ENCODE measurements around the gene MIDN.

Gene MIDN

GRCh38 chr19:1251330-1252220, 3.2 kb downstream of the MIDN start (continued):
- TF ChIP-seq ZBTB44 (tag by site-specific recombination; IDR thresholded peaks at IDR 0.05) (no peak), ZNF670 (tag by site-specific recombination; IDR thresholded peaks at IDR 0.05; ENCODE audit: low read depth) (no peak), ZNF398 (tag by site-specific recombination; IDR thresholded peaks at IDR 0.05) (no peak), ZNF362 (tag by site-specific recombination; IDR thresholded peaks at IDR 0.05) (no peak), ZNF366 (tag by site-specific recombination; conservative IDR thresholded peaks at IDR 0.05) (peak; percentile 49; the same call in 1 of the 2 replicates), ZBTB7A (tag by site-specific recombination; IDR thresholded peaks at IDR 0.05; ENCODE audit: low read depth) (no peak; the same call in none of the 2 replicates), MZF1 (tag by site-specific recombination; IDR thresholded peaks at IDR 0.05; ENCODE audit: borderline replicate concordance) (no peak), ZNF341 (tag by site-specific recombination; IDR thresholded peaks at IDR 0.05; ENCODE audit: low read depth) (peak; percentile 97), ZNF221 (tag by site-specific recombination; IDR thresholded peaks at IDR 0.05; ENCODE audit: borderline replicate concordance) (no peak), KLF1 (tag by site-specific recombination; IDR thresholded peaks at IDR 0.05) (0 out of 2 replicates have a peak, but pooled peaks have one; percentile 27), ZNF777 (tag by site-specific recombination; IDR thresholded peaks at IDR 0.05; ENCODE audit: borderline replicate concordance) (no peak), ZNF140 (tag by site-specific recombination; IDR thresholded peaks at IDR 0.05) (no peak), ZNF148 (tag by site-specific recombination; IDR thresholded peaks at IDR 0.05; ENCODE audit: borderline replicate concordance) (no peak), KLF8 (tag by site-specific recombination; IDR thresholded peaks at IDR 0.05) (peak; percentile 45), ZNF791 (tag by site-specific recombination; IDR thresholded peaks at IDR 0.05) (no peak), ZNF580 (tag by site-specific recombination; IDR thresholded peaks at IDR 0.05) (no peak), ZBTB17 (tag by site-specific recombination; IDR thresholded peaks at IDR 0.05) (no peak), PRDM6 (tag by site-specific recombination; IDR thresholded peaks at IDR 0.05) (no peak), ZFP37 (tag by site-specific recombination; IDR thresholded peaks at IDR 0.05) (0 out of 2 replicates have a peak, but pooled peaks have one; percentile 67), ZNF2 (tag by site-specific recombination; IDR thresholded peaks at IDR 0.05) (no peak), TRIM28 (IDR thresholded peaks at IDR 0.05; ENCODE audit: borderline replicate concordance, low read length) (no peak), FEZF1 (tag by site-specific recombination; IDR thresholded peaks at IDR 0.05) (no peak), HOXD13 (CRISPR knock-in tag; IDR thresholded peaks at IDR 0.05; ENCODE audit: borderline replicate concordance) (no peak), ZNF830 (tag by site-specific recombination; IDR thresholded peaks at IDR 0.05; ENCODE audit: low read depth) (no peak), ZNF26 (tag by site-specific recombination; IDR thresholded peaks at IDR 0.05) (no peak), ZNF354C (tag by site-specific recombination; IDR thresholded peaks at IDR 0.05; ENCODE audit: borderline replicate concordance, low read depth) (no peak), REPIN1 (tag by site-specific recombination; IDR thresholded peaks at IDR 0.05; ENCODE audit: low read depth) (no peak), YY1 (tag by site-specific recombination; IDR thresholded peaks at IDR 0.05) (no peak)
